ENCODE measurements around the gene IPMK.

- TF ChIP-seq CTCF (IDR thresholded peaks at IDR 0.05; ENCODE audit: extremely low read depth in 1 of 2, insufficient read depth in 1 of 2, low read depth in 1 of 2, low read length in 2 of 2) (no peak), POLR2A (IDR thresholded peaks at IDR 0.05; ENCODE audit: low read depth, low read length) (no peak), MAX (IDR thresholded peaks at IDR 0.05; ENCODE audit: insufficient read depth, insufficient read length) (no peak), POLR2AphosphoS5 (IDR thresholded peaks at IDR 0.05; ENCODE audit: insufficient read depth, low read depth, low read length) (no peak), EZH2 (IDR thresholded peaks at IDR 0.05; ENCODE audit: borderline replicate concordance, low read depth, low read length, severe bottlenecking) (no peak), JUN (IDR thresholded peaks at IDR 0.05; ENCODE audit: borderline replicate concordance, insufficient read depth, insufficient read length, low read depth) (no peak), MYC (IDR thresholded peaks at IDR 0.05; ENCODE audit: low read depth, low read length) (no peak), FOS (IDR thresholded peaks at IDR 0.05; ENCODE audit: borderline replicate concordance, insufficient read depth, low read length) (no peak)
Measured at GRCh38 chr10:58189269-58189668, 78.4 kb downstream of the IPMK start.

Measured in endothelial cell of umbilical vein (primary cell).